ENCODE data around the gene NKAIN4.

The NKAIN4 gene

GRCh38 chr20:63273635-63274380, 19.5 kb upstream of the NKAIN4 start:
- ATAC-seq: no peak

DNA sequence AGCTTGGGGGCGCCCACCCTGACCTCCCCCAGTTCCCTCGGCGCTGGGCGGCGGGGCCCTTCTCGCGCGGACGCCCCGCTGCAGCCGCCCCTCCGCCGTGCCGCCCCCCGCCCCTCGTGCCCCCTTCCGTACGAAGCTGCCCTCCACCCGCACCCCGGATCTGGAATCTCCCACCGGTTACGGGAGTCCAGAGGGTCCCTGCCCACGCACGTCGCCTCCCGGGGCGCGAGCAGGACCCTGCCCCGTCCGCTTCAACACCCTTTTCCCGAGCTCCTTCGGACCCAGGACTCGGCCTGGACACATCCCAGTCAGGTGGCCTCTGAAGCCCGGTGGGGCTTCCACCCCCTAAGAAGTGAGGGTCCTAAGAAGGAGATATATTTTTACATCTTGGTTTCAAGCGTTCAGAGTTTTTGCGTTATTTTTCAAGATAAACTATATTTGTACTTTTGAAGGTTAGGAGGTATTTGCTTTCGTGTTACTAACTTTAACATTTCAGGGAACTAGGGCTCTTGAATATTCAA, 18.9 kb upstream of the NKAIN4 start:
- no peak for ATAC-seq

- peak; percentile 98 to 99 for ATAC-seq
Observed at GRCh38 chr20:63272105-63273058, 18.1 kb upstream of the NKAIN4 start, which contains the start of gene ARFGAP1. ARFGAP1 (plus strand) TSS chr20:63272813; CDS start chr20:63275581, 2,768 bp downstream.

- no peak for ATAC-seq
Observed at GRCh38 chr20:63270606-63271325, 16.5 kb upstream of the NKAIN4 start.

GRCh38 chr20:63269724-63270123, 15.5 kb upstream of the NKAIN4 start:
- ATAC-seq: no peak

DNA sequence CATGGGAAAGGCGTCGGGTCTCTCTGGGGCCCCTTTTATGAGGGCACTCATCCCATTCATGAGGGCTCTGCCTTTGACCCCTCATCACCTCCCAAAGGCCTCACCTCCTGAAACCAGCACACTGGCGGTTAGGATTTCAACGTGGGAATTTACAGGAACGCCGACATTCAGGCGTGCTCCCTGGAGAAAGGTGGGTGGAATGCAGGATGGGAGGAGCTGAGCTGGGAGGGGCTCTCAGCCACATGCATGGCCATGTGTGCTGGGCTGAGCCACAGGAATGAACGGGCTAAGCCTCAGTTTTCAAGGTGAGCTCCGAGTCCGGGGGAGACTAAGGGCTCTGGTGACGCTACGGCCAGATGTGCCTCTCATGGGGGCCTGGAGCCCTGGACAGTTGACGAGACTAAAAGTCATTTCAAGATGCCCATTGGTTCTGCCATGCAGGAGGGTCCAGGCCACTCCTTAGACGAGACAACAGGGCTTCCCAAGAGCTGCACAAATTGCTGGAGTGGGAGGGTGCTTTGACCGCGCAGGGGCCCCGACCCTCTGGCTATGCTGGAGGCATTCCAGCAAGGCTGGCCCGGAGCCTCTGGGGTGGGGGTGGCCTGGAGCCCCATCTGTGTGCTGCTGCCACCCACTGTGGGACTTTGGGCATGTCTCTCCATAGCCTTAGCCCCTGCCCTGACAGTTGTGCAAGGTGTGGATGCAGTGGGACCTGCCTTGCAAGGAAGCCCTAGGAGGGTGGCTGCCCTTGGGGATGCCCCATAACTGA, 14.6 kb upstream of the NKAIN4 start:
- ATAC-seq: no peak

GRCh38 chr20:63268256-63268655, 14.0 kb upstream of the NKAIN4 start:
- ATAC-seq: no peak

DNA sequence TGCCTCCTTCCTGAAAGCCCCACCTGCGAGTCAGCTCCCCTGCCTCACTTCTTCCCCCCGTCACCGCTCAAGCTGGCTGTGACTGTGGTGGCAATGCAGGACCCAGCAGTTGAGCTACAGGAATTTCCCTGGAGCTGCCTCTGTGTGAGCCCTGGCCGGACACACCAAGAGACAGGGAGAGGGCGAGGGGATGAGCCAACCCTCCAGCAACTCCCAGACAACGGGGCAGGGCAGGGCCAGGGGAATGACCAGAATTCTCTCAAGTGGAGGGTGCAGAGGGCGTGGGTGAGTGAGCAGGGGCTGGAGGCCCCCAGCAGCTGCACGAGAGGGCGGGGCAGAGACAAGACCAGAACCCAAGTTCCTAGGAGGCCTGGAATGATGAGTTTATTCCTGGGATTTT, 13.4 kb upstream of the NKAIN4 start:
- no peak for ATAC-seq

GRCh38 chr20:63265891-63266515, 11.7 kb upstream of the NKAIN4 start:
- ATAC-seq: no peak

DNA sequence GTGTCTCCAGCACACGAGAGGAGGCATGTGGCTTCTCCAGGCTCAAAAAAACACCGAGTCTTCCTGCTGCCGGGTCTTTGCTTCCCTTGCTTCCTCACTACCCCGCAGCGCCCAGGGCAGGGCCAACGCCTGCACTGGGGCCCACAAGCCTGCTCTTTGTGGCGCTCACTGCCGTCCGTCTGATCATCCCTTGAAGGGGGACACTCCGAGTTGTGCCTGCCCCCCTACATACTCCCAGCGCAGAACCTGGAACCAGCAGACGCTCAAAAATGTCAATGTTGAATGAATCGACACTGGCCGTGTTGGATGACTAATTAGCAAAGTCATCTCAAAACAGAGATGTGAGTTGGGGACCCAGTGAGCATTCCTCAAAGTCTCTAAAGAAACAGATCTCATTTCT, 10.3 kb upstream of the NKAIN4 start:
- ATAC-seq: no peak

DNA sequence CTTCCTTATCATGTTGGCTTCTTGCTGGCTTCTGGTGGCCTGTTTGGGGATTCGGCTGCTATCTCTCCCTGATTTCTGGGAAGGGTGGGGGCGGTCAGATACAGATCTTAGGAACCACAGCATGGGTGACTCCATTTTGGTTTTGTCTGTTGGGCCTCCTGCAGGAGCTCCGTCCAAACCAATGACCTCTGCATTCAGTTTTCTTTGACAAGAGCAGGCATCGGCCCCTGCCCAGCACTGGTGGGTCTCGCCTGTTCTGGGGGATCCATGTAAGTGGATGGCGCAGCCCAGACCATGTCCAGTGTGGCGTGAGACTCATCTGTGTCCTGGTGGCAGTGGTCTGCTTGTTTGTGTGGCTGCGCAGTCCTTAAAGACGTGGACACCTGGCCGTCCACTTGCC, 9.7 kb upstream of the NKAIN4 start:
- no peak for ATAC-seq

DNA sequence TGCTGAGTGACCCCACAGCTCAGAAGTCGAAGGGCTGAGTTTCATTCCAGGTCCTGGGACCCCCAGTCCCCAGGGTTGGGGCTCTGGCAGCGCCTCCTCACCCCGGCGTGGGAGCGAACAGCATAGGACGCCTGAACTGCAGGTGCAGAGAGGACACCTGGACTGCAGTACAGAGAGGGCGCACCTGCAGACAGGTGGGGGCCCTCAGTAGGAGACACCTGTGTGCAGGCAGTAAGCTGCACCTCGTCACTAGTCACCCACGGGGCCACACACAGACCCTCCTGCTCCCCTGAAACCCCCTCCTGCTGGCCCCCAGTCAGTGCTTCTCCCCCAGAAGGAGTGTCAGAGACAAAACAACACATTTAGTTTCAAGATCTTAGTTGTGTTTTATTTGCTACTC, 8.6 kb upstream of the NKAIN4 start:
- no peak for ATAC-seq

- no peak for ATAC-seq
Observed at GRCh38 chr20:63261795-63262528, 7.7 kb upstream of the NKAIN4 start.

DNA sequence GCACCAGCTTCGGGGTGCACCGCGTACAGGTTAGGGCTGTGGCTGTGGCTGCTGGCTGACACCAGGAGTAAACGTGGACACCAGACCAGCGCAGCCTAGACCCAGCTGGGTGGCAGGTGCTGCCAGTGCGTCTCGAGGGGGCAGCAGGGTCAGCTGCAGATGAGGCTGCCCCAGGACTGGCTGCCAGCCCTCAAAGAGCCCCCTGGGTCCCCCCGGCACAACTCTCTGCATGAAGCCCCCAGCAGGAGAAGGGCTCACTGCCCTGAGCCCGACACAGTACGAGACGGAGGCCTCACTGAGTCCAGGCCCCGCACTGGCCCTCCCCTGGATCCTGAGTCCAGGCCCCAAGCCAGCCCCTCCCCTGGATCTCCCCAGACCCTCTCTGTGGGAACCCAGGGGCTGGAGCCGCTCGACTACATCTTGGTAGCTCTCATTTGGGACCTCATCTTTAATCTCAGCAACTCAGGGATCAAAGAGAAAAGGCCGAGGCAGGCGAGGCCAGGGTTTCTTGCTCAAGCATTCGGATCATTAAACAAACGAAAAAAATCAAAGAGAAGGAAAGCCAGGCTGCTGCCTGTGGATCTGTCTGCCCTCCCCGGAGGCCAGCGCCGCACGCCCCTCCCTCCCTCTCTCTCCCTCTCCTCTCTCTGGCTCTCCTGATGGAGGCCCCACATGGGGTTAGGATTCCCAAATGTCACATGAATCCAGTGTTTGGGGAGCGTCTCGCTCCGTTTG, 7.0 kb upstream of the NKAIN4 start:
- no peak for ATAC-seq

- ATAC-seq: no peak
Observed at GRCh38 chr20:63260521-63260920, 6.3 kb upstream of the NKAIN4 start.

GRCh38 chr20:63259734-63260460, 5.6 kb upstream of the NKAIN4 start:
- ATAC-seq: no peak

DNA sequence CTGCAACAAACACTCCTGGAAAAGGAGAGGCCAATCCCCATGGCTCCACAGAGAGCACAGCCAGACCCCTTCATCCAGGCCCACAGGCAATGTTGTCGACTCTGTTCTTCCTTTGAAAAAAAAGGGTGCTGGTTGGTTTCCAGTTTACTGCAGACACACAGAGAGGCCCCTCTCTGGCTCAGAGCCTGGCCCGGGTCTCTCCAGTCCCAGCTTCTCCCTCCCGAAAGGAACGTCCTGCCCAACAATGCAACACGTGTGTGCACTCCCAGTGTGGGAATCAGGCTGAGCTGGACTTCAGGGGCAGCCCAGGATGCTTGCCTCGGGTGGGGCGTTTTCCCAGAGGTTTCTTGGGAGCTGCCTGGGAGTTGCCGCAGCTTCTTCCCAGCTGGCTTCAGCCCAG, 4.5 kb upstream of the NKAIN4 start:
- no peak for ATAC-seq

GRCh38 chr20:63257629-63258028, 3.4 kb upstream of the NKAIN4 start:
- no peak for ATAC-seq

DNA sequence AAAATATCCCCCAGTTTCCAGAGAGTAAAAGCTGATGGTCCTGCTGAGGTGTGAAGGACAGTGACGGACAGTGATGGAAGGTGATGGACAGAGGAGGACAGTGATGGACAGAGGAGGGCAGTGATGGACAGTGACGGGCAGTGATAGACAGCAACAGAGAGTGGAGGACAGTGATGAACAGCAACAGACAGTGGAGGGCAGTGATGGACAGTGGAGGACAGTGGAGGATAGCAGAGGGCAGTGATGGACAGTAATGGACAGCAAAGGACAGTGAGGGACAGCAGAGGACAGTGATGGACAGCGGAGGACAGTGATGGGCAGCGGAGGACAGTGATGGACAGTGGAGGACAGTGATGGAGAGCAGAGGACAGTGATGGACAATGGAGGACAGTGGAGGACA, 2.7 kb upstream of the NKAIN4 start:
- ATAC-seq: no peak

All from activated CD4-positive, CD25-positive, alpha-beta regulatory T cell treated with anti-CD3 and anti-CD28 coated beads, Interleukin-2, amount 50 U/mL, for 24 hours (primary cell).